ENCODE results near the gene TFPI.
"Not testable (repeated sequence)": the region's sequence is repeated elsewhere in the genome, so short reads cannot be mapped to it uniquely, and the experiment has no call there.

Gene TFPI

GRCh38 chr2:187575751-187576067 lies 21.5 kb upstream of the TFPI start:
- H3K4me1 ChIP-seq (ENCODE audit: control insufficient read depth, insufficient read depth, low read length, unreplicated experiment) = peaks cover 24% of the 10 kb centered on the region
- H3K79me2 ChIP-seq (ENCODE audit: control insufficient read depth, insufficient read depth, low read length, unreplicated experiment) = no peaks in the 10 kb centered on the region
- no peaks in the 10 kb centered on the region for H3K36me3 ChIP-seq (ENCODE audit: insufficient read depth, low read length)
- H3K4me3 ChIP-seq (ENCODE audit: low read depth, low read length) = peak overlapping the region; percentile 52; the same call in 1 of the 2 replicates
- peak overlapping the region; percentile 78 for H2AFZ ChIP-seq (ENCODE audit: low read length, unreplicated experiment)
- H3K27me3 ChIP-seq (ENCODE audit: insufficient read depth, low read length) = no peaks in the 10 kb centered on the region
- H3K27ac ChIP-seq (ENCODE audit: low read depth, low read length) = peak overlapping the region; percentile 62

GRCh38 chr2:187574969-187575750 lies 20.9 kb upstream of the TFPI start:
- Histone ChIP-seq H2AFZ (ENCODE audit: low read length, unreplicated experiment) (peak overlapping the region; percentile 78), H3K27ac (ENCODE audit: low read depth, low read length) (peak overlapping the region; percentile 62)

GRCh38 chr2:187573722-187574121 lies 19.5 kb upstream of the TFPI start:
- Histone ChIP-seq H3K4me3 (ENCODE audit: low read depth, low read length) (no peak overlapping the region), H3K79me2 (ENCODE audit: control insufficient read depth, insufficient read depth, low read length, unreplicated experiment) (no peaks in the 10 kb centered on the region), H3K27me3 (ENCODE audit: insufficient read depth, low read length) (no peaks in the 10 kb centered on the region), H3K27ac (ENCODE audit: low read depth, low read length) (no peak overlapping the region), H3K36me3 (ENCODE audit: insufficient read depth, low read length) (no peaks in the 10 kb centered on the region), H2AFZ (ENCODE audit: low read length, unreplicated experiment) (no peak overlapping the region), H3K4me1 (ENCODE audit: control insufficient read depth, insufficient read depth, low read length, unreplicated experiment) (peaks cover 24% of the 10 kb centered on the region)

More at GRCh38 chr2:187574969-187575750, 20.9 kb upstream of the TFPI start:
- H3K79me2 ChIP-seq (ENCODE audit: control insufficient read depth, insufficient read depth, low read length, unreplicated experiment) = no peaks in the 10 kb centered on the region
- H3K36me3 ChIP-seq (ENCODE audit: insufficient read depth, low read length) = no peaks in the 10 kb centered on the region
- H3K4me1 ChIP-seq (ENCODE audit: control insufficient read depth, insufficient read depth, low read length, unreplicated experiment) = peaks cover 24% of the 10 kb centered on the region
- no peaks in the 10 kb centered on the region for H3K27me3 ChIP-seq (ENCODE audit: insufficient read depth, low read length)
- peak overlapping the region; percentile 52 for H3K4me3 ChIP-seq (ENCODE audit: low read depth, low read length)

- H3K36me3 ChIP-seq (ENCODE audit: insufficient read depth, low read length); H2AFZ ChIP-seq (ENCODE audit: low read length, unreplicated experiment); H3K27me3 ChIP-seq (ENCODE audit: insufficient read depth, low read length); H3K27ac ChIP-seq (ENCODE audit: low read depth, low read length); H3K4me3 ChIP-seq (ENCODE audit: low read depth, low read length); H3K79me2 ChIP-seq (ENCODE audit: control insufficient read depth, insufficient read depth, low read length, unreplicated experiment): not testable (repeated sequence)
- H3K4me1 ChIP-seq (ENCODE audit: control insufficient read depth, insufficient read depth, low read length, unreplicated experiment) = peaks cover 19% of the 10 kb centered on the region
Measured at GRCh38 chr2:187571996-187572395, 17.8 kb upstream of the TFPI start.

- Histone ChIP-seq H2AFZ (ENCODE audit: low read length, unreplicated experiment) (no peak overlapping the region), H3K36me3 (ENCODE audit: insufficient read depth, low read length) (no peaks in the 10 kb centered on the region), H3K4me3 (ENCODE audit: low read depth, low read length) (no peak overlapping the region), H3K27me3 (ENCODE audit: insufficient read depth, low read length) (no peaks in the 10 kb centered on the region), H3K4me1 (ENCODE audit: control insufficient read depth, insufficient read depth, low read length, unreplicated experiment) (peaks cover 6% of the 10 kb centered on the region), H3K79me2 (ENCODE audit: control insufficient read depth, insufficient read depth, low read length, unreplicated experiment) (no peaks in the 10 kb centered on the region), H3K27ac (ENCODE audit: low read depth, low read length) (no peak overlapping the region)
Measured at GRCh38 chr2:187569571-187569970, 15.3 kb upstream of the TFPI start.

- H3K27me3 ChIP-seq (ENCODE audit: insufficient read depth, low read length) = no peaks in the 10 kb centered on the region
- no peaks in the 10 kb centered on the region for H3K79me2 ChIP-seq (ENCODE audit: control insufficient read depth, insufficient read depth, low read length, unreplicated experiment)
- H3K4me3 ChIP-seq (ENCODE audit: low read depth, low read length) = no peak overlapping the region
- no peak overlapping the region for H3K27ac ChIP-seq (ENCODE audit: low read depth, low read length)
- H3K4me1 ChIP-seq (ENCODE audit: control insufficient read depth, insufficient read depth, low read length, unreplicated experiment) = peaks cover 5% of the 10 kb centered on the region
- no peak overlapping the region for H2AFZ ChIP-seq (ENCODE audit: low read length, unreplicated experiment)
- H3K36me3 ChIP-seq (ENCODE audit: insufficient read depth, low read length) = no peaks in the 10 kb centered on the region
Measured at GRCh38 chr2:187569042-187569441, 14.8 kb upstream of the TFPI start.

- Histone ChIP-seq H3K4me3 (ENCODE audit: low read depth, low read length) (no peak overlapping the region), H3K79me2 (ENCODE audit: control insufficient read depth, insufficient read depth, low read length, unreplicated experiment) (no peaks in the 10 kb centered on the region), H3K36me3 (ENCODE audit: insufficient read depth, low read length) (no peaks in the 10 kb centered on the region), H3K4me1 (ENCODE audit: control insufficient read depth, insufficient read depth, low read length, unreplicated experiment) (peaks cover 5% of the 10 kb centered on the region), H3K27ac (ENCODE audit: low read depth, low read length) (no peak overlapping the region; the same call in 1 of the 2 replicates), H3K27me3 (ENCODE audit: insufficient read depth, low read length) (no peaks in the 10 kb centered on the region), H2AFZ (ENCODE audit: low read length, unreplicated experiment) (no peak overlapping the region)
Measured at GRCh38 chr2:187567126-187567525, 12.9 kb upstream of the TFPI start.

- H3K27me3 ChIP-seq (ENCODE audit: insufficient read depth, low read length) = no peaks in the 10 kb centered on the region
- H3K4me3 ChIP-seq (ENCODE audit: low read depth, low read length) = no peak overlapping the region
- no peak overlapping the region; the same call in 1 of the 2 replicates for H3K27ac ChIP-seq (ENCODE audit: low read depth, low read length)
- no peaks in the 10 kb centered on the region for H3K36me3 ChIP-seq (ENCODE audit: insufficient read depth, low read length)
- no peak overlapping the region for H2AFZ ChIP-seq (ENCODE audit: low read length, unreplicated experiment)
- H3K79me2 ChIP-seq (ENCODE audit: control insufficient read depth, insufficient read depth, low read length, unreplicated experiment) = no peaks in the 10 kb centered on the region
- peaks cover 5% of the 10 kb centered on the region for H3K4me1 ChIP-seq (ENCODE audit: control insufficient read depth, insufficient read depth, low read length, unreplicated experiment)
Measured at GRCh38 chr2:187566712-187567111, 12.5 kb upstream of the TFPI start.

- Histone ChIP-seq H3K4me1 (ENCODE audit: control insufficient read depth, insufficient read depth, low read length, unreplicated experiment) (peaks cover 5% of the 10 kb centered on the region), H3K27ac (ENCODE audit: low read depth, low read length) (no peak overlapping the region), H3K4me3 (ENCODE audit: low read depth, low read length) (no peak overlapping the region), H3K27me3 (ENCODE audit: insufficient read depth, low read length) (no peaks in the 10 kb centered on the region), H2AFZ (ENCODE audit: low read length, unreplicated experiment) (no peak overlapping the region), H3K79me2 (ENCODE audit: control insufficient read depth, insufficient read depth, low read length, unreplicated experiment) (no peaks in the 10 kb centered on the region), H3K36me3 (ENCODE audit: insufficient read depth, low read length) (no peaks in the 10 kb centered on the region)
Measured at GRCh38 chr2:187566266-187566665, 12.0 kb upstream of the TFPI start.

- not testable (repeated sequence) for H2AFZ ChIP-seq (ENCODE audit: low read length, unreplicated experiment); H3K36me3 ChIP-seq (ENCODE audit: insufficient read depth, low read length); H3K4me1 ChIP-seq (ENCODE audit: control insufficient read depth, insufficient read depth, low read length, unreplicated experiment); H3K27ac ChIP-seq (ENCODE audit: low read depth, low read length); H3K27me3 ChIP-seq (ENCODE audit: insufficient read depth, low read length); H3K79me2 ChIP-seq (ENCODE audit: control insufficient read depth, insufficient read depth, low read length, unreplicated experiment); H3K4me3 ChIP-seq (ENCODE audit: low read depth, low read length)
Measured at GRCh38 chr2:187565618-187566017, 11.4 kb upstream of the TFPI start.

- Histone ChIP-seq H3K79me2 (ENCODE audit: control insufficient read depth, insufficient read depth, low read length, unreplicated experiment) (peaks cover 26% of the 10 kb centered on the region), H3K4me1 (ENCODE audit: control insufficient read depth, insufficient read depth, low read length, unreplicated experiment) (peaks cover 11% of the 10 kb centered on the region)
- H3K4me3 ChIP-seq (ENCODE audit: low read depth, low read length); H2AFZ ChIP-seq (ENCODE audit: low read length, unreplicated experiment); H3K36me3 ChIP-seq (ENCODE audit: insufficient read depth, low read length); H3K27me3 ChIP-seq (ENCODE audit: insufficient read depth, low read length); H3K27ac ChIP-seq (ENCODE audit: low read depth, low read length): not testable (repeated sequence)
Measured at GRCh38 chr2:187556493-187556892, 2.3 kb upstream of the TFPI start.

Measured in ACC112 (cell line).